K562 (cell line): ENCODE measurements around the gene GLDN. TPM values are rescaled to one million over a fixed set of nuclear protein-coding genes. Genes with fewer than 3 reads are reported as not detected.

ENCODE experiments used
- CBX8 ChIP-seq: fragments of 200-600 bp; sonication (generic); IDR thresholded peaks from 2 replicates; pipeline ENCODE4 v1.6.1; 2012; ENCODE audit warnings: borderline replicate concordance, mixed run types, low read depth, mild to moderate bottlenecking, moderate library complexity, mixed read lengths, low read length, control low read depth, inconsistent platforms; ENCODE audit not compliant: poor library complexity, severe bottlenecking; ENCODE audit errors: extremely low read depth
- PRPF4 ChIP-seq: fragments of 200-400 bp; formaldehyde crosslinking; IDR thresholded peaks from one replicate; pipeline ENCODE4 v1.6.1; 2017; ENCODE audit warnings: low read length, low read depth, mild to moderate bottlenecking; ENCODE audit not compliant: insufficient read depth, poor library complexity, severe bottlenecking
- polyA plus RNA-seq, 8 experiments: library from polyadenylated mRNA; depleted of rRNA in 4 of 8; stranded (reverse) in 5 of 8; unstranded in 3 of 8; fragments of >200 nt; fragmentation: Nextera tagmentation in 2 of 8; fragmentation: Illumina TruSeq in 1 of 8; extraction: Ambion mirVana in 2 of 8; extraction: Trizol in 1 of 8; gene quantifications; 2 replicates each; pipeline versions ENCODE4 v1.2.1 to v1.2.3, GENCODE V29; 2011 to 2014; ENCODE audit warnings: inconsistent platforms in 1 of 8, missing spikeins in 1 of 8
- total RNA-seq, 7 experiments: library from RNA; depleted of rRNA in 6 of 7; stranded (reverse); fragments of >200 nt in 6 of 7; fragmentation: Illumina TruSeq in 2 of 7; extraction: Trizol in 2 of 7; gene quantifications; 2 replicates each; pipeline versions ENCODE4 v1.2.1 to v1.2.3, GENCODE V29; 2011 to 2021; ENCODE audit warnings: low replicate concordance in 1 of 7
- TF ChIP-seq, protein P1 (sequence below): fragments of 450-650 bp; IDR thresholded peaks from 2 replicates; pipeline ENCODE4 v1.6.1; 2016; ENCODE audit warnings: mild to moderate bottlenecking, moderate library complexity
- TF ChIP-seq, protein P2 (sequence below): sonication (generic); formaldehyde crosslinking; IDR thresholded peaks from 2 replicates; pipeline ENCODE4 v1.8.1; 2022; ENCODE audit warnings: missing genetic modification reagents

The GLDN gene
- total and polyA plus RNA-seq, 9 of the 15 experiments (the other 6 are each of a cell fraction or from before 2014, with no cell fraction given), result 0.05 to 0.33 (median 0.18) TPM

DNA sequence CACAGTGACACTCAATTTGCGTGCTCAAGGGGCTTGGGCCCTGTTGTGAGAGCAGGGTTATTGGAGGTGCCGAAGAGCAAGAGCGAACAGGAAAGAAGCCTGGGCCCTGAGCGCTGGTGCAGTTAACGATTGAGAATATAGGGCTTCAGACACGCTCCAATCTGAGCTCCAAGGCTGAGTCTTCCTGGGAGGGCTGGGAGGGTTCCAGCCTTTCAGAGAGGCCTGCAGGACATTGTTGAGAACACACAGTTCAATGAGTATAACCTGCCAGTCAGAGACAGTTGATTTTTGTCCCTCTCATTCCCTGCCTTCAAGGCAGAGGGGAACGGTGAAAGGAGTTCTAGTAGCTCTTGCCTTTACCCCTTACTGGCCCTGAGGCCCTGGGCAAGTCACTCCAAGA lies 47.3 kb downstream of the GLDN start (continued):
- TF ChIP-seq, protein P1, sequence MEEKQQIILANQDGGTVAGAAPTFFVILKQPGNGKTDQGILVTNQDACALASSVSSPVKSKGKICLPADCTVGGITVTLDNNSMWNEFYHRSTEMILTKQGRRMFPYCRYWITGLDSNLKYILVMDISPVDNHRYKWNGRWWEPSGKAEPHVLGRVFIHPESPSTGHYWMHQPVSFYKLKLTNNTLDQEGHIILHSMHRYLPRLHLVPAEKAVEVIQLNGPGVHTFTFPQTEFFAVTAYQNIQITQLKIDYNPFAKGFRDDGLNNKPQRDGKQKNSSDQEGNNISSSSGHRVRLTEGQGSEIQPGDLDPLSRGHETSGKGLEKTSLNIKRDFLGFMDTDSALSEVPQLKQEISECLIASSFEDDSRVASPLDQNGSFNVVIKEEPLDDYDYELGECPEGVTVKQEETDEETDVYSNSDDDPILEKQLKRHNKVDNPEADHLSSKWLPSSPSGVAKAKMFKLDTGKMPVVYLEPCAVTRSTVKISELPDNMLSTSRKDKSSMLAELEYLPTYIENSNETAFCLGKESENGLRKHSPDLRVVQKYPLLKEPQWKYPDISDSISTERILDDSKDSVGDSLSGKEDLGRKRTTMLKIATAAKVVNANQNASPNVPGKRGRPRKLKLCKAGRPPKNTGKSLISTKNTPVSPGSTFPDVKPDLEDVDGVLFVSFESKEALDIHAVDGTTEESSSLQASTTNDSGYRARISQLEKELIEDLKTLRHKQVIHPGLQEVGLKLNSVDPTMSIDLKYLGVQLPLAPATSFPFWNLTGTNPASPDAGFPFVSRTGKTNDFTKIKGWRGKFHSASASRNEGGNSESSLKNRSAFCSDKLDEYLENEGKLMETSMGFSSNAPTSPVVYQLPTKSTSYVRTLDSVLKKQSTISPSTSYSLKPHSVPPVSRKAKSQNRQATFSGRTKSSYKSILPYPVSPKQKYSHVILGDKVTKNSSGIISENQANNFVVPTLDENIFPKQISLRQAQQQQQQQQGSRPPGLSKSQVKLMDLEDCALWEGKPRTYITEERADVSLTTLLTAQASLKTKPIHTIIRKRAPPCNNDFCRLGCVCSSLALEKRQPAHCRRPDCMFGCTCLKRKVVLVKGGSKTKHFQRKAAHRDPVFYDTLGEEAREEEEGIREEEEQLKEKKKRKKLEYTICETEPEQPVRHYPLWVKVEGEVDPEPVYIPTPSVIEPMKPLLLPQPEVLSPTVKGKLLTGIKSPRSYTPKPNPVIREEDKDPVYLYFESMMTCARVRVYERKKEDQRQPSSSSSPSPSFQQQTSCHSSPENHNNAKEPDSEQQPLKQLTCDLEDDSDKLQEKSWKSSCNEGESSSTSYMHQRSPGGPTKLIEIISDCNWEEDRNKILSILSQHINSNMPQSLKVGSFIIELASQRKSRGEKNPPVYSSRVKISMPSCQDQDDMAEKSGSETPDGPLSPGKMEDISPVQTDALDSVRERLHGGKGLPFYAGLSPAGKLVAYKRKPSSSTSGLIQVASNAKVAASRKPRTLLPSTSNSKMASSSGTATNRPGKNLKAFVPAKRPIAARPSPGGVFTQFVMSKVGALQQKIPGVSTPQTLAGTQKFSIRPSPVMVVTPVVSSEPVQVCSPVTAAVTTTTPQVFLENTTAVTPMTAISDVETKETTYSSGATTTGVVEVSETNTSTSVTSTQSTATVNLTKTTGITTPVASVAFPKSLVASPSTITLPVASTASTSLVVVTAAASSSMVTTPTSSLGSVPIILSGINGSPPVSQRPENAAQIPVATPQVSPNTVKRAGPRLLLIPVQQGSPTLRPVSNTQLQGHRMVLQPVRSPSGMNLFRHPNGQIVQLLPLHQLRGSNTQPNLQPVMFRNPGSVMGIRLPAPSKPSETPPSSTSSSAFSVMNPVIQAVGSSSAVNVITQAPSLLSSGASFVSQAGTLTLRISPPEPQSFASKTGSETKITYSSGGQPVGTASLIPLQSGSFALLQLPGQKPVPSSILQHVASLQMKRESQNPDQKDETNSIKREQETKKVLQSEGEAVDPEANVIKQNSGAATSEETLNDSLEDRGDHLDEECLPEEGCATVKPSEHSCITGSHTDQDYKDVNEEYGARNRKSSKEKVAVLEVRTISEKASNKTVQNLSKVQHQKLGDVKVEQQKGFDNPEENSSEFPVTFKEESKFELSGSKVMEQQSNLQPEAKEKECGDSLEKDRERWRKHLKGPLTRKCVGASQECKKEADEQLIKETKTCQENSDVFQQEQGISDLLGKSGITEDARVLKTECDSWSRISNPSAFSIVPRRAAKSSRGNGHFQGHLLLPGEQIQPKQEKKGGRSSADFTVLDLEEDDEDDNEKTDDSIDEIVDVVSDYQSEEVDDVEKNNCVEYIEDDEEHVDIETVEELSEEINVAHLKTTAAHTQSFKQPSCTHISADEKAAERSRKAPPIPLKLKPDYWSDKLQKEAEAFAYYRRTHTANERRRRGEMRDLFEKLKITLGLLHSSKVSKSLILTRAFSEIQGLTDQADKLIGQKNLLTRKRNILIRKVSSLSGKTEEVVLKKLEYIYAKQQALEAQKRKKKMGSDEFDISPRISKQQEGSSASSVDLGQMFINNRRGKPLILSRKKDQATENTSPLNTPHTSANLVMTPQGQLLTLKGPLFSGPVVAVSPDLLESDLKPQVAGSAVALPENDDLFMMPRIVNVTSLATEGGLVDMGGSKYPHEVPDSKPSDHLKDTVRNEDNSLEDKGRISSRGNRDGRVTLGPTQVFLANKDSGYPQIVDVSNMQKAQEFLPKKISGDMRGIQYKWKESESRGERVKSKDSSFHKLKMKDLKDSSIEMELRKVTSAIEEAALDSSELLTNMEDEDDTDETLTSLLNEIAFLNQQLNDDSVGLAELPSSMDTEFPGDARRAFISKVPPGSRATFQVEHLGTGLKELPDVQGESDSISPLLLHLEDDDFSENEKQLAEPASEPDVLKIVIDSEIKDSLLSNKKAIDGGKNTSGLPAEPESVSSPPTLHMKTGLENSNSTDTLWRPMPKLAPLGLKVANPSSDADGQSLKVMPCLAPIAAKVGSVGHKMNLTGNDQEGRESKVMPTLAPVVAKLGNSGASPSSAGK, result no peak
- TF ChIP-seq PRPF4 (no peak), CBX8 (no peak)
- TF ChIP-seq, protein P2, sequence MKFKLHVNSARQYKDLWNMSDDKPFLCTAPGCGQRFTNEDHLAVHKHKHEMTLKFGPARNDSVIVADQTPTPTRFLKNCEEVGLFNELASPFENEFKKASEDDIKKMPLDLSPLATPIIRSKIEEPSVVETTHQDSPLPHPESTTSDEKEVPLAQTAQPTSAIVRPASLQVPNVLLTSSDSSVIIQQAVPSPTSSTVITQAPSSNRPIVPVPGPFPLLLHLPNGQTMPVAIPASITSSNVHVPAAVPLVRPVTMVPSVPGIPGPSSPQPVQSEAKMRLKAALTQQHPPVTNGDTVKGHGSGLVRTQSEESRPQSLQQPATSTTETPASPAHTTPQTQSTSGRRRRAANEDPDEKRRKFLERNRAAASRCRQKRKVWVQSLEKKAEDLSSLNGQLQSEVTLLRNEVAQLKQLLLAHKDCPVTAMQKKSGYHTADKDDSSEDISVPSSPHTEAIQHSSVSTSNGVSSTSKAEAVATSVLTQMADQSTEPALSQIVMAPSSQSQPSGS (CRISPR knock-in tag), result no peak
